ENCODE measurements around the gene OTOGL. TPM values are rescaled to one million over a fixed set of nuclear protein-coding genes. Genes with fewer than 3 reads are reported as not detected.

OTOGL gene
- total RNA-seq, 1 donor from 2014 or later, result 0.27 TPM

GRCh38 chr12:80086025-80086424 is 13.3 kb upstream of the OTOGL start:
- Mint-ChIP-seq H3K4me1 (ENCODE audit: unreplicated experiment) (no peaks in the 10 kb centered on the region), H3K36me3 (peaks cover 4% of the 10 kb centered on the region), H3K27ac (no peak overlapping the region), H3K9me3 (peaks cover 16% of the 10 kb centered on the region), H3K4me3 (no peak overlapping the region), H3K27me3 (no peaks in the 10 kb centered on the region)
- no peak for TF ChIP-seq CTCF (conservative IDR thresholded peaks at IDR 0.05)
- DNase-seq (ENCODE audit: extremely low spot score, unreplicated experiment), result no peak

GRCh38 chr12:80087486-80088213 is 11.7 kb upstream of the OTOGL start:
- Mint-ChIP-seq H3K27me3 (no peaks in the 10 kb centered on the region), H3K36me3 (no peaks in the 10 kb centered on the region), H3K4me1 (ENCODE audit: unreplicated experiment) (no peaks in the 10 kb centered on the region), H3K27ac (no peak overlapping the region), H3K9me3 (peaks cover 4% of the 10 kb centered on the region), H3K4me3 (no peak overlapping the region)
- no peak for TF ChIP-seq CTCF (conservative IDR thresholded peaks at IDR 0.05)
- DNase-seq (ENCODE audit: extremely low spot score, unreplicated experiment), result no peak

- Mint-ChIP-seq H3K27ac (no peak overlapping the region), H3K27me3 (no peaks in the 10 kb centered on the region), H3K9me3 (no peaks in the 10 kb centered on the region), H3K36me3 (no peaks in the 10 kb centered on the region), H3K4me3 (no peak overlapping the region), H3K4me1 (ENCODE audit: unreplicated experiment) (no peaks in the 10 kb centered on the region)
- TF ChIP-seq CTCF (conservative IDR thresholded peaks at IDR 0.05), result no peak
- no peak for DNase-seq (ENCODE audit: extremely low spot score, unreplicated experiment)
Observed at GRCh38 chr12:80100591-80100990, 1.3 kb downstream of the OTOGL start.

GRCh38 chr12:80101126-80101525 is 1.8 kb downstream of the OTOGL start:
- Mint-ChIP-seq H3K4me3 (no peak overlapping the region), H3K27ac (no peak overlapping the region), H3K9me3 (no peaks in the 10 kb centered on the region), H3K36me3 (no peaks in the 10 kb centered on the region), H3K4me1 (ENCODE audit: unreplicated experiment) (no peaks in the 10 kb centered on the region), H3K27me3 (no peaks in the 10 kb centered on the region)
- TF ChIP-seq CTCF (conservative IDR thresholded peaks at IDR 0.05), result no peak
- no peak for DNase-seq (ENCODE audit: extremely low spot score, unreplicated experiment)

- no peak overlapping the region for H3K27ac Mint-ChIP-seq
- H3K27me3 Mint-ChIP-seq, result no peaks in the 10 kb centered on the region
- TF ChIP-seq CTCF (conservative IDR thresholded peaks at IDR 0.05), result no peak
- no peaks in the 10 kb centered on the region for H3K9me3 Mint-ChIP-seq
- no peaks in the 10 kb centered on the region for H3K4me1 Mint-ChIP-seq (ENCODE audit: unreplicated experiment)
- no peak for DNase-seq (ENCODE audit: extremely low spot score, unreplicated experiment)
- no peak overlapping the region for H3K4me3 Mint-ChIP-seq
- H3K36me3 Mint-ChIP-seq, result no peaks in the 10 kb centered on the region
Observed at GRCh38 chr12:80107221-80107620, 7.9 kb downstream of the OTOGL start.

All from type B pancreatic cell (in vitro differentiated cells).